Dendritic cell treated with granulocyte-macrophage colony-stimulating factor and Interleukin-4, amounts not matched to agents 40 ng/mL and 50 ng/mL, for 4 days (primary cell): ENCODE data around the gene EYS.
"Not testable (repeated sequence)": the region's sequence is repeated elsewhere in the genome, so short reads cannot be mapped to it uniquely, and the experiment has no call there.

ENCODE experiments used
- H3K27ac Mint-ChIP-seq: one replicate; pipeline ENCODE4 v1.8.0; 2022; ENCODE audit warnings: mild to moderate bottlenecking, mixed read lengths
- H3K27me3 Mint-ChIP-seq: one replicate; pipeline ENCODE4 v1.8.0; 2022; ENCODE audit warnings: mild to moderate bottlenecking, mixed read lengths
- H3K36me3 Mint-ChIP-seq: one replicate; pipeline ENCODE4 v1.8.0; 2022; ENCODE audit warnings: low read depth, mixed read lengths
- H3K4me1 Mint-ChIP-seq: one replicate; pipeline ENCODE4 v1.8.0; 2022; ENCODE audit warnings: low read depth, mixed read lengths
- H3K4me3 Mint-ChIP-seq: one replicate; pipeline ENCODE4 v1.8.0; 2022; ENCODE audit warnings: mild to moderate bottlenecking, moderate library complexity, mixed read lengths
- H3K9me3 Mint-ChIP-seq: one replicate; pipeline ENCODE4 v1.8.0; 2022; ENCODE audit warnings: mixed read lengths
- intact Hi-C: fragments of 100-400 bp; cut with micrococcal nuclease; formaldehyde crosslinking; loops from one replicate; pipeline ENCODE4 v1.15.0; 2022

Gene EYS

GRCh38 chr6:65468307-65468706 lies 238.7 kb downstream of the EYS start:
- intact Hi-C loops: no loop called here
- Mint-ChIP-seq H3K9me3 (no peaks in the 10 kb centered on the region), H3K27ac (no peak overlapping the region), H3K4me3 (no peak overlapping the region), H3K27me3 (no peaks in the 10 kb centered on the region), H3K4me1 (no peaks in the 10 kb centered on the region), H3K36me3 (no peaks in the 10 kb centered on the region)

- Mint-ChIP-seq H3K27ac (no peak overlapping the region), H3K36me3 (no peaks in the 10 kb centered on the region), H3K9me3 (peaks cover under 1% of the 10 kb centered on the region), H3K27me3 (no peaks in the 10 kb centered on the region), H3K4me3 (no peak overlapping the region), H3K4me1 (no peaks in the 10 kb centered on the region)
- intact Hi-C loops: no loop called here
Observed at GRCh38 chr6:65461121-65461520, 245.9 kb downstream of the EYS start.

- H3K4me1 Mint-ChIP-seq: no peaks in the 10 kb centered on the region
- H3K9me3 Mint-ChIP-seq: peaks cover 12% of the 10 kb centered on the region
- intact Hi-C loops: no loop called here
- no peaks in the 10 kb centered on the region for H3K36me3 Mint-ChIP-seq
- H3K27ac Mint-ChIP-seq: no peak overlapping the region
- no peak overlapping the region for H3K4me3 Mint-ChIP-seq
- no peaks in the 10 kb centered on the region for H3K27me3 Mint-ChIP-seq
Observed at GRCh38 chr6:65452333-65452732, 254.7 kb downstream of the EYS start.

- no peak overlapping the region for H3K27ac Mint-ChIP-seq
- no peaks in the 10 kb centered on the region for H3K36me3 Mint-ChIP-seq
- H3K27me3 Mint-ChIP-seq: no peaks in the 10 kb centered on the region
- H3K9me3 Mint-ChIP-seq: peaks cover 4% of the 10 kb centered on the region
- H3K4me3 Mint-ChIP-seq: no peak overlapping the region
- intact Hi-C loops: no loop called here
- H3K4me1 Mint-ChIP-seq: no peaks in the 10 kb centered on the region
Observed at GRCh38 chr6:65450451-65450850, 256.6 kb downstream of the EYS start.

- no peak overlapping the region for H3K27ac Mint-ChIP-seq
- intact Hi-C loops: no loop called here
- no peaks in the 10 kb centered on the region for H3K27me3 Mint-ChIP-seq
- H3K4me3 Mint-ChIP-seq: no peak overlapping the region
- no peaks in the 10 kb centered on the region for H3K4me1 Mint-ChIP-seq
- H3K9me3 Mint-ChIP-seq: no peaks in the 10 kb centered on the region
- H3K36me3 Mint-ChIP-seq: no peaks in the 10 kb centered on the region
Observed at GRCh38 chr6:65449926-65450325, 257.1 kb downstream of the EYS start.

- intact Hi-C loops: no loop called here
- Mint-ChIP-seq H3K4me3 (no peak overlapping the region), H3K9me3 (no peaks in the 10 kb centered on the region), H3K27ac (no peak overlapping the region), H3K36me3 (no peaks in the 10 kb centered on the region), H3K4me1 (no peaks in the 10 kb centered on the region), H3K27me3 (no peaks in the 10 kb centered on the region)
Observed at GRCh38 chr6:65448866-65449265, 258.2 kb downstream of the EYS start.

- Mint-ChIP-seq H3K4me1 (no peaks in the 10 kb centered on the region), H3K27ac (no peak overlapping the region), H3K9me3 (peaks cover 31% of the 10 kb centered on the region), H3K4me3 (no peak overlapping the region), H3K27me3 (no peaks in the 10 kb centered on the region), H3K36me3 (no peaks in the 10 kb centered on the region)
- intact Hi-C loops: no loop called here
Observed at GRCh38 chr6:65436281-65436680, 270.7 kb downstream of the EYS start.

GRCh38 chr6:65416621-65417020 lies 290.4 kb downstream of the EYS start:
- Mint-ChIP-seq H3K27me3 (no peaks in the 10 kb centered on the region), H3K9me3 (peaks cover 23% of the 10 kb centered on the region), H3K27ac (no peak overlapping the region), H3K4me1 (no peaks in the 10 kb centered on the region), H3K4me3 (no peak overlapping the region), H3K36me3 (no peaks in the 10 kb centered on the region)
- intact Hi-C loops: no loop called here

- Mint-ChIP-seq H3K36me3 (no peaks in the 10 kb centered on the region), H3K4me3 (no peak overlapping the region), H3K9me3 (peaks cover 24% of the 10 kb centered on the region), H3K27me3 (no peaks in the 10 kb centered on the region), H3K4me1 (no peaks in the 10 kb centered on the region), H3K27ac (no peak overlapping the region)
- intact Hi-C loops: no loop called here
Observed at GRCh38 chr6:65410309-65410708, 296.7 kb downstream of the EYS start.

GRCh38 chr6:65402564-65402963 lies 304.5 kb downstream of the EYS start:
- Mint-ChIP-seq H3K27ac (no peak overlapping the region), H3K4me1 (no peaks in the 10 kb centered on the region), H3K9me3 (peaks cover 2% of the 10 kb centered on the region), H3K27me3 (no peaks in the 10 kb centered on the region), H3K4me3 (no peak overlapping the region), H3K36me3 (no peaks in the 10 kb centered on the region)
- intact Hi-C loops: no loop called here

- Mint-ChIP-seq H3K36me3 (no peaks in the 10 kb centered on the region), H3K4me1 (no peaks in the 10 kb centered on the region), H3K4me3 (no peak overlapping the region), H3K27me3 (no peaks in the 10 kb centered on the region), H3K27ac (no peak overlapping the region), H3K9me3 (peaks cover 27% of the 10 kb centered on the region)
- intact Hi-C loops: no loop called here
Observed at GRCh38 chr6:65399355-65400084, 307.5 kb downstream of the EYS start.

GRCh38 chr6:65398851-65399250 lies 308.2 kb downstream of the EYS start:
- Mint-ChIP-seq H3K27me3 (no peaks in the 10 kb centered on the region), H3K4me3 (no peak overlapping the region), H3K4me1 (no peaks in the 10 kb centered on the region), H3K27ac (no peak overlapping the region), H3K9me3 (peaks cover 29% of the 10 kb centered on the region), H3K36me3 (no peaks in the 10 kb centered on the region)
- intact Hi-C loops: no loop called here

GRCh38 chr6:65350530-65350929 lies 356.5 kb downstream of the EYS start:
- H3K9me3 Mint-ChIP-seq: peaks cover 6% of the 10 kb centered on the region
- H3K36me3 Mint-ChIP-seq: no peaks in the 10 kb centered on the region
- no peak overlapping the region for H3K4me3 Mint-ChIP-seq
- intact Hi-C loops: no loop called here
- H3K27me3 Mint-ChIP-seq: no peaks in the 10 kb centered on the region
- H3K4me1 Mint-ChIP-seq: no peaks in the 10 kb centered on the region
- H3K27ac Mint-ChIP-seq: no peak overlapping the region

- not testable (repeated sequence) for H3K27ac Mint-ChIP-seq, H3K4me3 Mint-ChIP-seq
Observed at GRCh38 chr6:65302655-65303054, 404.4 kb downstream of the EYS start.

GRCh38 chr6:65299236-65299635 lies 407.8 kb downstream of the EYS start:
- Mint-ChIP-seq H3K27me3 (no peaks in the 10 kb centered on the region), H3K27ac (no peak overlapping the region), H3K9me3 (peaks cover 7% of the 10 kb centered on the region), H3K4me3 (no peak overlapping the region), H3K4me1 (no peaks in the 10 kb centered on the region), H3K36me3 (no peaks in the 10 kb centered on the region)
- intact Hi-C loops: no loop called here

More at GRCh38 chr6:65302655-65303054, 404.4 kb downstream of the EYS start:
- intact Hi-C loops, H3K9me3 Mint-ChIP-seq, H3K27me3 Mint-ChIP-seq, H3K36me3 Mint-ChIP-seq, H3K4me1 Mint-ChIP-seq: not testable (repeated sequence)
